NOMO-1 treated with DMSO at 0.1 percent for 48 hours (cell line): ENCODE results near the gene TMEM169.
"Not testable (repeated sequence)": the region's sequence is repeated elsewhere in the genome, so short reads cannot be mapped to it uniquely, and the experiment has no call there.

Source experiments
- DNase-seq: peaks from one replicate; lab custom pipeline; 2025; ENCODE audit not compliant: unreplicated experiment; lab: John Stamatoyannopoulos, UW

The TMEM169 gene

GRCh38 chr2:216130346-216130971 lies 48.7 kb downstream of the TMEM169 start:
- DNase-seq: no peak

DNA sequence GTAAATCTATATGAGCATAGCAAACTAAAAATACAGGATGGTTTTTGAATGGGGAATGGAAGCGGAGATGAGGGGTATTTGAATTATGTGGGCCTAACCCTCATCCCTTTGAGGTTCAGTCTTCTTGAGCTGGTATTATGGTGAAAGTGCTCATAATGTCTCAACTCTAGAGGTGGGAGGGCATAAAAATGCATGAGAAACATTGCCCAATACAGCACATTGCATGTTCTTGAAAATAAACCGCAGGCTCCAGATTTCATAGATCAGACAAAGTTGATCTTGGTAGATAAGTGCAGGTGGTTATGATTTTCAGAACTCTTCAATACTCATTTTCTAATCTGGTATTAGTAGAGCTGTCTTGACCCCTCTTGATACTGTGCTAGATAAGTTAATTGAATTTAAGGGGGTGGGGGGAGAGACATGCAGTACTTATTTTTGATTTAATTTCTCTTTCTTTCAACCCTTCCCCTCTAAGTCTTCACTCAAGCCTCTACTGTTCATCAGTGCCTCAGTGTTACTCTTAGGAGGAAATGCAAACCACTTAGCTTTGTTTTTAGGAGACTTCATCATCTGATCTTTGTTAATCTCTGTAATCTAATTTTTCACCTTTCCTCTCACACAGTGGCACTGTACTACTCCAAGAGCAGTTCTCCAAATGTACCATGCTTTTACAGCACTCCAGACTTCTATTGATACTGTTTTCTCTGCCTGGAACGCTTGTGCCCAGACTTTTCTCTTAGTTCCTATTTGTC lies 49.6 kb downstream of the TMEM169 start:
- DNase-seq: no peak

- no peak for DNase-seq
Observed at GRCh38 chr2:216132585-216132984, 50.9 kb downstream of the TMEM169 start.

- DNase-seq: no peak
Observed at GRCh38 chr2:216133397-216133796, 51.7 kb downstream of the TMEM169 start.

DNA sequence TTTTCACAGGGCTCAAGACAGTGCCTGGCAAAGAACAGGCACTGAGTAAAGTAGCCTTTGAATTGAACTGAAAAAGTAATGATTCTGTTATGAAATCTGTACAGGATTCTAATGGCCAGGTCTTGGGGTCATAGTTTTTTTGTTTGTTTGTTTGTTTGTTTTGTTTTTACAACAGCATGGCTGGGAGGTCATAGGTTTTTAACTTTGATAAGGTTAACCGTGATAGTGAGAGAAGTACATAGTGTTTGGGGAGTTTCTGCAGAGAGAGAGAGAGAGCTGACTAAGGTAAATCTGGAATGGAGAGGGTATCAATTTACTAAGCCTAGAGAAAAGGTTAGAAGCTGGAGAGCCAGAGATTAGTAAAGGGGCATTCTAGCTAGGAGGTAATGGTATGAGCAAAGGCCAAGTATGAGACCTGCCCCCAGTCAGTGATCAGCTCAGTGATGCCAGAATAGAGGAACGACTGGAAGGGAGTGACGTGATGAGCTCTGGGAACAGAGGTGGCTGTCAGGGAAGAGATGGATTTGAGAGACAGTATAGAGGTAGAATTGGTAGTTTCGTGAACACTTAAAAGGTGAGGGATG lies 53.3 kb downstream of the TMEM169 start:
- no peak for DNase-seq

DNA sequence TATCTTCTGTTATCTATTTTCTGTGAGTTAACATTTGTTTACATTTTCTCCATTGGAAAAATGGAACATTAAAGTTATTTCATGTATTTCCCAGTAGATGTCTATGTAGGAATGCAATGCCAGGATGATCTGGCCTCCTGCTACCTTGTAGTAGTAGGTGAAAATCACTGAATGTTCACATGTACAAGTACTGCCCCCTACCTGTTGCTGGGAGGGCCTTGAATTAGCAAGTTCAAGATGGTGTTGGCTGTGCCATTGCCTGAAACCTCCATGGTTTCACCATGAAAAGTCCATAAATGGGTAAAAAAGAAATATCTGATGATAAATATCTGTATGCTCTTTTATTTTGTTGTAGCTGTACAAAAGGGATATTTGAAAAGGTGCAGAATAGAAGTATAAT lies 58.2 kb downstream of the TMEM169 start:
- DNase-seq: no peak

GRCh38 chr2:216141516-216141915 lies 59.8 kb downstream of the TMEM169 start:
- not testable (repeated sequence) for DNase-seq

GRCh38 chr2:216142540-216142939 lies 60.8 kb downstream of the TMEM169 start:
- no peak for DNase-seq

- DNase-seq: no peak
Observed at GRCh38 chr2:216144372-216144771, 62.7 kb downstream of the TMEM169 start.

GRCh38 chr2:216144857-216145256 lies 63.1 kb downstream of the TMEM169 start:
- no peak for DNase-seq

DNA sequence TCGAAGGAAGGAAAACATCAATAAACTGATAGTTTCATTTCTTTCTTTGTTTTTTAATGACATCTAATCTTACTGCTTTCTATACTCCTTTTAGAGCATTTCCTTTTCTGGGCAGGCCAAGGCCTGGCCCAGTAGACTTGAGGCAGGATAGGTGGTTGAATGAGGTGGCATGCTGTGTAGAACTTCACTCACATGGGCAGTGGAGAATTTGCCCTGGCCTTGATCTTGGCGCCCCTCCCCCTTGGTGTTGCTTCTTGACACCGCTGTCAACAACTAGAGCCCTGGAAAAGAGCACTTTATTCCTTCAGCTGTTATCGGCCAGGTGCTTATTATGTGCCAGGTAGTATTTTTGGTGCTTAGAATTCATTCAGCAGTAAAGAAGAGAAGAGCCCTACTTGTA lies 64.9 kb downstream of the TMEM169 start:
- no peak for DNase-seq

GRCh38 chr2:216147172-216148131 lies 65.7 kb downstream of the TMEM169 start:
- no peak for DNase-seq

DNA sequence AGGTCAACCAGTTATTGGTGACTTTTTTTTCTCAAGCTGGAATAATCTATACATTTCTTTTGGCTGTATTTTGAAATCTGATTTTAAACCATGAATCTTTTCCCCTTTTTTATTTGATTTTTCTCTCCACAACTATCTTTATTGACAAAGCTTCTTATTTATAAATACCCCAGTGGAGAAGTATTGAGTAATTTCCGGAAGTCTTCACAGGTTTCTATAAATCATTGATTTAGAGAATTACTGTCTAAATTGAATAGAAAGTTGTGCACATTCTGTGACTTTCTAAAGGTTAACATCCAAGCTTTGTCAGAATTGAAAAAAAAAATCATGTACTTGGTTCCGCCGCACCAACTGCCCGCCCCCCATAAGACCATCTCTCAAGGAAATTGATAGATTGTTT lies 67.3 kb downstream of the TMEM169 start:
- DNase-seq: no peak

GRCh38 chr2:216149741-216150140 lies 68.0 kb downstream of the TMEM169 start:
- no peak for DNase-seq

DNA sequence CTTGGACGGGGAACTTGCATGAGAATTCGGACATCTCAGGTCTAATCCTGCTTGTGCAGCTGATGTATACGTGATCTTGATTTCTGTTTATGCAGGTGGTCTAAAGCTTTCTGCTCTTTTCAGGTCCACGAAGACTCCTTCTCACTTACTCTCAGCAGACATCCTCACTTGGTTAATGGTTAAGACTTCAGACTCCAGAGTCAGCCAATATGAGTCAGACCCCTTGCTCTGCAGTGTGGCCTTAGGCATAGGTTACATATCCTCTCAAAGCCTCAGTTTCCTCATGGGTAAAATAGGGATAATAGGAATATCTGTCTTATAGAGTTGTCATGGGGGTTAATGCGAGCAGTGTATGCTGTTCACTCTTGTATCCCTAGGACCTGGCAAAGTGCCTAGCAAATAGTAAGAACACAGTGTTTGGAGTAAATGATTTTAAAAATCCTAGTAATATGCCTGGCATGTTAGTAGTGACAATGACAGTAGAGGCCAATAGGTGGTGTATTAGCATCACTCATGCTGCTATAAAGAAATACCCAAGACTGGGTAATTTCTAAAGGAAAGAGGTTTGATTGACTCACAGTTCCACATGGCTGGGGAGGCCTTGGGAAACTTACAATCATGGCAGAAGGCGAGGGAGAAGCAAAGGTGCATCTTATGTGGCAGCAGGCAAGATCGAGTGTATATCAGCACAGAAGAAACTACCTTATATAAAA lies 69.8 kb downstream of the TMEM169 start:
- DNase-seq: no peak
